HCT116 (cell line): ENCODE measurements around the gene GLMN. TPM values are rescaled to one million over a fixed set of nuclear protein-coding genes. Genes with fewer than 3 reads are reported as not detected.

Experiments used
- ATAC-seq: fragments of 200-7000 bp; cut with Tn5 transposase; 2 replicates; pipeline ENCODE4 v1.9.1; 2020; ENCODE audit warnings: mild to moderate bottlenecking, moderate library complexity
- BruUV-seq: library from RNA; stranded (reverse); fragments of 400-500 nt; replicated peaks from 2 replicates; lab custom pipeline; 2021; lab: Mats Ljungman, UMichigan
- CTCF ChIA-PET: fragments of 300-600 bp; sonication (Branson Sonifier 250); formaldehyde crosslinking; loops from one replicate; lab custom pipeline; 2021; ENCODE audit warnings: antibody characterized with exemption; lab: Charles Lee
- POLR2A ChIA-PET: fragments of 300-600, 350-600 bp; sonication (Branson Sonifier 250); formaldehyde crosslinking; loops from one replicate; lab custom pipeline; 2021; ENCODE audit warnings: antibody characterized with exemption; lab: Charles Lee
- RAD21 ChIA-PET, 2 experiments: fragments of 300-600 bp; sonication (Branson Sonifier 250); formaldehyde crosslinking; loops; one replicate each; lab custom pipeline; 2023; ENCODE audit warnings: low total read pairs in 2 of 2; ENCODE audit not compliant: uncharacterized antibody in 2 of 2, unreplicated experiment in 2 of 2, low non-redundant PET in 1 of 2; lab: Charles Lee
- DNase-seq: peaks from one replicate; pipeline ENCODE4 v3.0.0-alpha.2; 2010; ENCODE audit warnings: low read depth, low spot score
- H2AFZ ChIP-seq: fragments of 200-600 bp; shearing (Covaris generic), sonication (generic); 2 replicates; pipeline ENCODE4 v1.6.1; 2017; ENCODE audit warnings: low read depth, mixed run types, mixed read lengths, antibody characterized with exemption, low read length; ENCODE audit not compliant: poor library complexity, severe bottlenecking
- H3K27ac ChIP-seq: 2 replicates; pipeline ENCODE4 v1.5.1; 2012; ENCODE audit warnings: low read depth, low read length
- H3K27me3 ChIP-seq: fragments of 200-600 bp; sonication (generic); 2 replicates; pipeline ENCODE4 v1.6.1; 2016; ENCODE audit warnings: mixed run types, low read length, mixed read lengths; ENCODE audit not compliant: insufficient read depth
- H3K36me3 ChIP-seq, 2 experiments: fragments of 200-500 bp in 1 of 2; fragments of 200-600 bp in 1 of 2; sonication (Bioruptor generic) in 1 of 2; sonication (generic) in 1 of 2; 2 replicates each; pipeline versions ENCODE4 v1.5.1 to v1.6.1; 2014 to 2016; ENCODE audit warnings: low read length in 2 of 2, inconsistent platforms in 1 of 2, mixed read lengths in 1 of 2, mixed run types in 1 of 2; ENCODE audit not compliant: insufficient read depth in 2 of 2, control insufficient read depth in 1 of 2
- H3K4me1 ChIP-seq, 2 experiments: fragments of 200-600 bp in 1 of 2; sonication (generic) in 1 of 2; 2 replicates each; pipeline versions ENCODE4 v1.5.1 to v1.6.1; 2012 to 2017; ENCODE audit warnings: low read length in 2 of 2, inconsistent platforms in 1 of 2, mild to moderate bottlenecking in 1 of 2, mixed read lengths in 1 of 2, mixed run types in 1 of 2, moderate library complexity in 1 of 2; ENCODE audit not compliant: insufficient read depth in 2 of 2, control insufficient read depth in 1 of 2
- H3K4me2 ChIP-seq: fragments of 200-600 bp; sonication (generic); 2 replicates; pipeline ENCODE4 v1.6.1; 2017; ENCODE audit warnings: mixed run types, low read length, mixed read lengths
- H3K4me3 ChIP-seq, 2 experiments: fragments of 200-600 bp in 1 of 2; sonication (generic) in 1 of 2; replicated peaks in 1 of 2; 2 replicates each; pipeline ENCODE4 v1.5.1; 2011 to 2016; ENCODE audit warnings: low read length in 2 of 2, control low read depth in 1 of 2, low read depth in 1 of 2, mild to moderate bottlenecking in 1 of 2, mixed read lengths in 1 of 2, mixed run types in 1 of 2
- H3K79me2 ChIP-seq: fragments of 200-600 bp; sonication (generic); 2 replicates; pipeline ENCODE4 v1.6.1; 2017; ENCODE audit warnings: mild to moderate bottlenecking, mixed run types, low read length, moderate library complexity, mixed read lengths; ENCODE audit not compliant: insufficient read depth
- H3K9ac ChIP-seq: fragments of 200-600 bp; sonication (generic); 2 replicates; pipeline ENCODE4 v1.6.1; 2016; ENCODE audit warnings: low read length, mixed read lengths
- H3K9me2 ChIP-seq: fragments of 200-600 bp; sonication (generic), shearing (Covaris generic); 2 replicates; pipeline ENCODE4 v1.6.1; 2017; ENCODE audit warnings: mixed run types, mild to moderate bottlenecking, moderate library complexity; ENCODE audit not compliant: insufficient read depth
- H3K9me3 ChIP-seq, 2 experiments: fragments of 200-500 bp in 1 of 2; fragments of 200-600 bp in 1 of 2; sonication (Bioruptor generic) in 1 of 2; sonication (generic) in 1 of 2; 2 replicates each; pipeline ENCODE4 v1.6.1; 2014 to 2017; ENCODE audit warnings: low read length in 2 of 2, mixed read lengths in 2 of 2, inconsistent platforms in 1 of 2, low read depth in 1 of 2, mild to moderate bottlenecking in 1 of 2, mixed run types in 1 of 2, moderate library complexity in 1 of 2; ENCODE audit not compliant: control insufficient read depth in 1 of 2, insufficient read depth in 1 of 2
- H4K20me1 ChIP-seq: fragments of 200-600 bp; sonication (generic), shearing (Covaris generic); 2 replicates; pipeline ENCODE4 v1.6.1; 2017; ENCODE audit warnings: mixed run types, mild to moderate bottlenecking, moderate library complexity; ENCODE audit not compliant: insufficient read depth
- SP1 ChIP-seq: IDR thresholded peaks from 2 replicates; pipeline ENCODE4 v1.6.1; 2012; ENCODE audit warnings: low read depth
- SRF ChIP-seq: IDR thresholded peaks from 2 replicates; pipeline ENCODE4 v1.6.1; 2012; ENCODE audit warnings: low read depth
- ZFX ChIP-seq: fragments of 450-650 bp; IDR thresholded peaks from 2 replicates; pipeline ENCODE4 v1.6.1; 2017
- ZNF274 ChIP-seq: fragments of 200-500 bp; sonication (Bioruptor generic); IDR thresholded peaks from 2 replicates; pipeline ENCODE4 v1.6.1; 2014; ENCODE audit warnings: mild to moderate bottlenecking, low read depth, low read length, inconsistent platforms
- intact Hi-C: fragments of 100-400 bp; cut with micrococcal nuclease; formaldehyde crosslinking; loops from 2 replicates; pipeline ENCODE4 v1.10.0; 2022
- total RNA-seq: library from RNA; stranded (reverse); gene quantifications from one replicate; pipeline ENCODE4 v1.2.1, GENCODE V29; 2021; ENCODE audit not compliant: unreplicated experiment
- TF ChIP-seq, protein P1 (sequence below): IDR thresholded peaks from 2 replicates; pipeline ENCODE4 v1.6.1; 2012; ENCODE audit warnings: low read depth
- TF ChIP-seq, protein P2 (sequence below): IDR thresholded peaks from 2 replicates; pipeline ENCODE4 v1.6.1; 2012
- TF ChIP-seq, protein P3 (sequence below): IDR thresholded peaks from 2 replicates; pipeline ENCODE4 v1.6.1; 2012
- TF ChIP-seq, protein P4 (sequence below), 3 experiments: fragments of 200-600 bp in 1 of 3; sonication (generic) in 1 of 3; IDR thresholded peaks in 2 of 3; conservative IDR thresholded peaks in 1 of 3; 2 replicates each; pipeline ENCODE4 v1.5.1; 2012 to 2017; ENCODE audit warnings: low read depth in 2 of 3, low read length in 2 of 3, antibody characterized with exemption in 1 of 3, borderline replicate concordance in 1 of 3, control low read depth in 1 of 3, mild to moderate bottlenecking in 1 of 3, mixed read lengths in 1 of 3, mixed run types in 1 of 3, moderate library complexity in 1 of 3; ENCODE audit not compliant: insufficient read depth in 1 of 3

GLMN gene
- total RNA-seq, 1 experiment from 2014 or later = 10.9 TPM

DNA sequence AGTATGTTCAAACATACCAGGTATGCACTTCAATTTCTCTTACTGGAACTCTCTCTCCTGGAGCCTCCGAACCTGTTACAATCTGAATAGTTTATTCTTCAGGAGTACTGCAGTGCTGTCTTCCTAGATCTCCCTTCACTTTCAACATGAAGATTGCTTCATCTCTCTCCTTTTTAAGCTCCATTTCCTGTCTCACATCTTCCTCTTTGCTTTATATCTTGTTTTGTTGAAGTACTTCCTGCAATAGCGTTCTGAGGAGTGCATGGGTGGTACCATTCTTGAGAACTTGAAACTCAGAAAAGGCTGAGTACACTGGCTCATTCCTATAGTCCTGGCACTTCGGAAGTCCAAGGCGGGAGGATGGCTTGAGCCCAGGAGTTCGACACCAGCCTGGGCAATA is 96.8 kb downstream of the GLMN start:
- RAD21 ChIA-PET = no interaction called here
- Histone ChIP-seq H3K36me3 (no peaks in the 10 kb centered on the region), H3K9me3 (no peaks in the 10 kb centered on the region), H2AFZ (no peak overlapping the region)
- DNase-seq = no peak
- BruUV-seq = no TSS peak
- TF ChIP-seq, protein P1, sequence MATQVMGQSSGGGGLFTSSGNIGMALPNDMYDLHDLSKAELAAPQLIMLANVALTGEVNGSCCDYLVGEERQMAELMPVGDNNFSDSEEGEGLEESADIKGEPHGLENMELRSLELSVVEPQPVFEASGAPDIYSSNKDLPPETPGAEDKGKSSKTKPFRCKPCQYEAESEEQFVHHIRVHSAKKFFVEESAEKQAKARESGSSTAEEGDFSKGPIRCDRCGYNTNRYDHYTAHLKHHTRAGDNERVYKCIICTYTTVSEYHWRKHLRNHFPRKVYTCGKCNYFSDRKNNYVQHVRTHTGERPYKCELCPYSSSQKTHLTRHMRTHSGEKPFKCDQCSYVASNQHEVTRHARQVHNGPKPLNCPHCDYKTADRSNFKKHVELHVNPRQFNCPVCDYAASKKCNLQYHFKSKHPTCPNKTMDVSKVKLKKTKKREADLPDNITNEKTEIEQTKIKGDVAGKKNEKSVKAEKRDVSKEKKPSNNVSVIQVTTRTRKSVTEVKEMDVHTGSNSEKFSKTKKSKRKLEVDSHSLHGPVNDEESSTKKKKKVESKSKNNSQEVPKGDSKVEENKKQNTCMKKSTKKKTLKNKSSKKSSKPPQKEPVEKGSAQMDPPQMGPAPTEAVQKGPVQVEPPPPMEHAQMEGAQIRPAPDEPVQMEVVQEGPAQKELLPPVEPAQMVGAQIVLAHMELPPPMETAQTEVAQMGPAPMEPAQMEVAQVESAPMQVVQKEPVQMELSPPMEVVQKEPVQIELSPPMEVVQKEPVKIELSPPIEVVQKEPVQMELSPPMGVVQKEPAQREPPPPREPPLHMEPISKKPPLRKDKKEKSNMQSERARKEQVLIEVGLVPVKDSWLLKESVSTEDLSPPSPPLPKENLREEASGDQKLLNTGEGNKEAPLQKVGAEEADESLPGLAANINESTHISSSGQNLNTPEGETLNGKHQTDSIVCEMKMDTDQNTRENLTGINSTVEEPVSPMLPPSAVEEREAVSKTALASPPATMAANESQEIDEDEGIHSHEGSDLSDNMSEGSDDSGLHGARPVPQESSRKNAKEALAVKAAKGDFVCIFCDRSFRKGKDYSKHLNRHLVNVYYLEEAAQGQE = no peak
- TF ChIP-seq SP1 (no peak), ZFX (no peak), ZNF274 (no peak), SRF (no peak)
- TF ChIP-seq, protein P2, sequence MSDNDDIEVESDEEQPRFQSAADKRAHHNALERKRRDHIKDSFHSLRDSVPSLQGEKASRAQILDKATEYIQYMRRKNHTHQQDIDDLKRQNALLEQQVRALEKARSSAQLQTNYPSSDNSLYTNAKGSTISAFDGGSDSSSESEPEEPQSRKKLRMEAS = no peak
- TF ChIP-seq, protein P3, sequence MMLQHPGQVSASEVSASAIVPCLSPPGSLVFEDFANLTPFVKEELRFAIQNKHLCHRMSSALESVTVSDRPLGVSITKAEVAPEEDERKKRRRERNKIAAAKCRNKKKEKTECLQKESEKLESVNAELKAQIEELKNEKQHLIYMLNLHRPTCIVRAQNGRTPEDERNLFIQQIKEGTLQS = no peak
- TF ChIP-seq, protein P4, sequence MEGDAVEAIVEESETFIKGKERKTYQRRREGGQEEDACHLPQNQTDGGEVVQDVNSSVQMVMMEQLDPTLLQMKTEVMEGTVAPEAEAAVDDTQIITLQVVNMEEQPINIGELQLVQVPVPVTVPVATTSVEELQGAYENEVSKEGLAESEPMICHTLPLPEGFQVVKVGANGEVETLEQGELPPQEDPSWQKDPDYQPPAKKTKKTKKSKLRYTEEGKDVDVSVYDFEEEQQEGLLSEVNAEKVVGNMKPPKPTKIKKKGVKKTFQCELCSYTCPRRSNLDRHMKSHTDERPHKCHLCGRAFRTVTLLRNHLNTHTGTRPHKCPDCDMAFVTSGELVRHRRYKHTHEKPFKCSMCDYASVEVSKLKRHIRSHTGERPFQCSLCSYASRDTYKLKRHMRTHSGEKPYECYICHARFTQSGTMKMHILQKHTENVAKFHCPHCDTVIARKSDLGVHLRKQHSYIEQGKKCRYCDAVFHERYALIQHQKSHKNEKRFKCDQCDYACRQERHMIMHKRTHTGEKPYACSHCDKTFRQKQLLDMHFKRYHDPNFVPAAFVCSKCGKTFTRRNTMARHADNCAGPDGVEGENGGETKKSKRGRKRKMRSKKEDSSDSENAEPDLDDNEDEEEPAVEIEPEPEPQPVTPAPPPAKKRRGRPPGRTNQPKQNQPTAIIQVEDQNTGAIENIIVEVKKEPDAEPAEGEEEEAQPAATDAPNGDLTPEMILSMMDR (IDR thresholded peaks at IDR 0.05 in 2 of 3, conservative IDR thresholded peaks at IDR 0.05 in 1 of 3; ENCODE audit: borderline replicate concordance in 1 of 3, insufficient read depth in 1 of 3, low read depth in 2 of 3, low read length in 2 of 3) = no peak
- TF ChIP-seq, all 23 proteins: peak for 0
- ATAC-seq = no peak
- Histone ChIP-seq H3K4me2 (no peak overlapping the region), H4K20me1 (no peaks in the 10 kb centered on the region), H3K4me1 (no peaks in the 10 kb centered on the region), H3K27me3 (no peaks in the 10 kb centered on the region), H3K9ac (no peak overlapping the region), H3K4me3 (no peak overlapping the region), H3K9me2 (no peaks in the 10 kb centered on the region), H3K79me2 (no peaks in the 10 kb centered on the region), H3K27ac (no peak overlapping the region)
- POLR2A ChIA-PET = no interaction called here
- CTCF ChIA-PET = no interaction called here
- intact Hi-C loops = no loop called here

Other genes with a start within 250 kb of the GLMN start
- gene SETSIP, start 223.6 kb downstream of the GLMN start, total RNA-seq = 0.27 TPM
- 2.8 TPM for gene BTBD8, start 218.6 kb downstream of the GLMN start, total RNA-seq
- gene C1orf146, start 81.1 kb downstream of the GLMN start, total RNA-seq = not detected
- 28.1 TPM for gene RPAP2, start 72 bp upstream of the GLMN start, total RNA-seq
- 8.1 TPM for gene GFI1, start 187.9 kb upstream of the GLMN start, total RNA-seq